ENCODE data around the gene EFCAB5. TPM values are rescaled to one million over a fixed set of nuclear protein-coding genes. Genes with fewer than 3 reads are reported as not detected.

Gene EFCAB5
- total and polyA plus RNA-seq, 10 of the 15 experiments (the other 5 are each of a cell fraction or from before 2014, with no cell fraction given), result 0.39 to 2.6 (median 1.0) TPM

DNA sequence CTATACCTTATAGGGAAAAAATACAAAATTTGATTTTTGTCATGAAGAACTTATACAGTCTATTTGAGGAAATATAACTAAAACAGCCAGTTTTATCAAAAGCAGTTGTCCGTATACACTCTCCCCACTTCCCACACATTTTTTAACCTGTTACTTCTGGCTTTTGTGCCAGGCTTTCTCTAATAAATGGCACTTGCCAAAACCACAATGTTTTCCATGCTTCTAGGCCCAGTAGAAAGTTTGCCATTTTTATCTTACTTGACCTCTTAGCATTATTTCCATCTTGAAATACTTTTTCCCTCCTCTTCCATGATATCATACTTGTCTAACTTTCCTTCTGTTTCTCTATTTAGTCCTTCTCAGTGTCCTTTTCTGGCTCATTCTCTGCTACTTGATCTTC lies 38.8 kb downstream of the EFCAB5 start:
- Histone ChIP-seq H3K27ac (ENCODE audit: control insufficient read depth, insufficient read depth) (no peak overlapping the region), H3K36me3 (ENCODE audit: control insufficient read depth in 2 of 2, insufficient read depth in 2 of 2, low read length in 1 of 2) (no peaks in the 10 kb centered on the region), H3K4me3 (no peak overlapping the region), H2AFZ (ENCODE audit: control insufficient read depth, low read depth, low read length) (no peak overlapping the region), H3K79me2 (ENCODE audit: control insufficient read depth, insufficient read depth, low read length) (no peaks in the 10 kb centered on the region), H4K20me1 (ENCODE audit: control insufficient read depth, insufficient read depth) (no peaks in the 10 kb centered on the region), H3K9ac (ENCODE audit: control insufficient read depth, insufficient read depth, low read length) (no peak overlapping the region), H3K27me3 (replicated peaks in 1 of 2; ENCODE audit: control insufficient read depth in 2 of 2, insufficient read depth in 2 of 2, low read length in 1 of 2) (no peaks in the 10 kb centered on the region), H3K4me2 (ENCODE audit: control insufficient read depth, insufficient read depth) (no peak overlapping the region), H3K4me1 (ENCODE audit: control insufficient read depth, insufficient read depth, low read length) (no peaks in the 10 kb centered on the region), H3K9me3 (replicated peaks; ENCODE audit: control insufficient read depth, insufficient read depth, low read length) (no peaks in the 10 kb centered on the region; the same call in 2 of the 3 replicates)
- SMC1A ChIA-PET (ENCODE audit: uncharacterized antibody, unreplicated experiment), result interaction anchor here (1.4 to 1.5 kb wide), 2 partner anchors 18 to 21 kb away, joined by 5 to 6 read pairs; no protein-coding TSS in a partner anchor
- POLR2A ChIA-PET, result no interaction called here
- DNase-seq (ENCODE audit: low read depth, low spot score) (no peak), FAIRE-seq (no peak), ATAC-seq (no peak)
- CTCF ChIA-PET, result interaction anchor here (0.6 to 1.5 kb wide), 2 partner anchors 16 to 23 kb away, joined by 3 read pairs; no protein-coding TSS in a partner anchor
- in situ Hi-C loops (cut with MboI) (no loop called here), intact Hi-C loops (cut with micrococcal nuclease; ENCODE audit: unreplicated experiment) (no loop called here)
- WGBS (ENCODE audit: insufficient coverage, insufficient replicate concordance, low lambda C conversion rate, missing lambda C conversion rate), result 83% methylated on average over 1 of the region's 1 CpG
- TF ChIP-seq TCF3 (IDR thresholded peaks at IDR 0.05; ENCODE audit: borderline replicate concordance, insufficient read depth, low read depth, low read length) (no peak), ZSCAN29 (IDR thresholded peaks at IDR 0.05) (no peak), ZNF207 (IDR thresholded peaks at IDR 0.05; ENCODE audit: borderline replicate concordance) (no peak), KAT2A (conservative IDR thresholded peaks at IDR 0.05; ENCODE audit: control insufficient read depth, low read depth, low read length) (no peak), STAT1 (conservative IDR thresholded peaks at IDR 0.05) (no peak), TCF12 (IDR thresholded peaks at IDR 0.05; ENCODE audit: low read depth, low read length) (no peak), MYB (IDR thresholded peaks at IDR 0.05; ENCODE audit: borderline replicate concordance, low read depth, low read length) (no peak), SP1 (IDR thresholded peaks at IDR 0.05; ENCODE audit: low read depth, low read length) (no peak)
- TF ChIP-seq, protein P1, sequence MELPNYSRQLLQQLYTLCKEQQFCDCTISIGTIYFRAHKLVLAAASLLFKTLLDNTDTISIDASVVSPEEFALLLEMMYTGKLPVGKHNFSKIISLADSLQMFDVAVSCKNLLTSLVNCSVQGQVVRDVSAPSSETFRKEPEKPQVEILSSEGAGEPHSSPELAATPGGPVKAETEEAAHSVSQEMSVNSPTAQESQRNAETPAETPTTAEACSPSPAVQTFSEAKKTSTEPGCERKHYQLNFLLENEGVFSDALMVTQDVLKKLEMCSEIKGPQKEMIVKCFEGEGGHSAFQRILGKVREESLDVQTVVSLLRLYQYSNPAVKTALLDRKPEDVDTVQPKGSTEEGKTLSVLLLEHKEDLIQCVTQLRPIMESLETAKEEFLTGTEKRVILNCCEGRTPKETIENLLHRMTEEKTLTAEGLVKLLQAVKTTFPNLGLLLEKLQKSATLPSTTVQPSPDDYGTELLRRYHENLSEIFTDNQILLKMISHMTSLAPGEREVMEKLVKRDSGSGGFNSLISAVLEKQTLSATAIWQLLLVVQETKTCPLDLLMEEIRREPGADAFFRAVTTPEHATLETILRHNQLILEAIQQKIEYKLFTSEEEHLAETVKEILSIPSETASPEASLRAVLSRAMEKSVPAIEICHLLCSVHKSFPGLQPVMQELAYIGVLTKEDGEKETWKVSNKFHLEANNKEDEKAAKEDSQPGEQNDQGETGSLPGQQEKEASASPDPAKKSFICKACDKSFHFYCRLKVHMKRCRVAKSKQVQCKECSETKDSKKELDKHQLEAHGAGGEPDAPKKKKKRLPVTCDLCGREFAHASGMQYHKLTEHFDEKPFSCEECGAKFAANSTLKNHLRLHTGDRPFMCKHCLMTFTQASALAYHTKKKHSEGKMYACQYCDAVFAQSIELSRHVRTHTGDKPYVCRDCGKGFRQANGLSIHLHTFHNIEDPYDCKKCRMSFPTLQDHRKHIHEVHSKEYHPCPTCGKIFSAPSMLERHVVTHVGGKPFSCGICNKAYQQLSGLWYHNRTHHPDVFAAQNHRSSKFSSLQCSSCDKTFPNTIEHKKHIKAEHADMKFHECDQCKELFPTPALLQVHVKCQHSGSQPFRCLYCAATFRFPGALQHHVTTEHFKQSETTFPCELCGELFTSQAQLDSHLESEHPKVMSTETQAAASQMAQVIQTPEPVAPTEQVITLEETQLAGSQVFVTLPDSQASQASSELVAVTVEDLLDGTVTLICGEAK (IDR thresholded peaks at IDR 0.05; ENCODE audit: borderline replicate concordance), result no peak
- BruUV-seq (replicated peaks), result no TSS peak
- RAD21 ChIA-PET (ENCODE audit: unreplicated experiment), result no interaction called here

All from GM12878 (cell line).